Stimulated activated CD4-positive, alpha-beta T cell treated with anti-CD3 and anti-CD28 coated beads, Interleukin-2, amount 100 ng/mL, for 24 hours (primary cell): ENCODE data around the gene LPCAT4.
A peak's percentile ranks its signal among the peaks of the same experiment; 100 is the strongest.

Experiments used
- DNase-seq, 2 donors: peaks; one replicate each; pipeline ENCODE4 v3.0.0-alpha.2; 2020

Gene LPCAT4

DNA sequence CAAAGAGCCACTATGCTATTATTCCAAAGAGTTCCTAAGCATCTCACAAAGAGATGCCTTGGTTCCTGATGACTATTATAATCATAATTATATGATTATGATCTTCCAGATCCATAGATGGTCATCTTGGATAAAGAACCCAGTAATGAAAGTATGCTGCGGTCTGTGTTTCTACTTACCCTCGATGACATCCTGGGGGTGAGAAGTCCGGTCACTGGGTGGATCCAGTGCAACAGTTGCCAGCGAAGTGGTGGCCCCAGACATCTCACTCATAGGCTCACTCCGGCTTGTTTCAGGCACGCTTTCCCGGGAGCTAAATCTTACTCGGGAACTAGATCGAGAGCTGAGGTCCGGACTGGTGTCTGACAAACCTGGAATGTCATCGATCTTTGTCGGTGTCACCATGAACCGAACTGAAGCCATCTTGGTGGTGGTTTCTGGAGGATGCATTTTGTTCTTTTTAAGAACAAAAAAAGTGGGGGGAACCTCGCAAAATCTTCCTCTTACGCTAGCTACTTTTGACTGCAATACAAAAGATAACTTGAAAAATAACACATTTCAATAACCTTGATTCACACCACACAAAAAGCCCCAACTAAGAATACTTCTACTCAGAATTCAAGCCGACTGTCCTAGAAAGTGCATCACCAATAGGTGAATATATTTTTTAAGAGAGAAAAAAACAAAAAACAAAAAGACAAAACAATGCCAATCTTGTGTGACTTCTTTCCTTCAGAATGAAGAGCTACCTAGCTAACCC lies 30.6 kb downstream of the LPCAT4 start:
- no peak for DNase-seq

GRCh38 chr15:34335176-34336032 lies 31.6 kb downstream of the LPCAT4 start:
- no peak for DNase-seq

DNA sequence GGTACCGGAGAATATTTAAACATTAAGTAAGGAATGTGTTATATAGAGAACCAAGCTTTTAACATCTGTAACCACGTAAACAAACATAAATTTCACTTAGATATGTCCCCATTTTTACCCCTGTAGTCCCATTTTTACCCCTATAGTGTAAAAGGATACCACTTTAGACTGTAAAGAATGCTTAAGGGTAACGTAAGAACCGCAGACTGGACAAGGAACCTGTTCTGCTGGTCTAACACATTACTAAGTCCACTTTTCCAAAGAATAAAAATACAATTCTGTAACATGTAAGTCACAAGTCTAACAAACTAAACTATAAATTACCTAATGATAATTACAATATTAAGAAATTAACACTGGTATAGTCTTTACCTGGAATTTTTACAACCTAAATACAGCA lies 32.3 kb downstream of the LPCAT4 start:
- DNase-seq: no peak

DNA sequence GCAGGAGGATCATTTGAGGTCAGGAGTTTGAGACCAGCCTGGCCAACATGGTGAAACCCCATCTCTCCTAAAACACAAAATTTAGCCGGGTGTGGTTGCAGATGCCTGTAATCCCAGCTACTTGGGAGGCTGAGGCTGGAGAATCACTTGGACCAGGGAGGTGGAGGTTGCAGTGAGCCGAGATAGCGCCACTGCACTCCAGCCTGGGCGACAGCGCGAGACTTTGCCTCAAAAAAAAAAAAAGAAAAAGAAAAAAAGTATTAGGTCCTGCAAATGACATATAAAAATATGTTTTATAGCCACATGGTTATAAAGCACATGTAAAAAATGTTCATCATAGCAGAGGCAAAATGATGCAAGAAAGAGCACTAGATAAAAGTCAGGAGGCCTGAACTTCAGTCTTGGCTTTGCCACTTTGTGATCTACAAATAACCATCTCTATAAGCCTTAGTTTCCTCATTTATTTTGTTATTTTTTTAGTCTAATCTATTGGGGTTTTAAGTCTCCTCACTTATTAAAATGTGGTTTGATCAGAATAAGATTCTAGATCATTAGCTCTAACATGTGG lies 34.4 kb downstream of the LPCAT4 start:
- DNase-seq: no peak

DNA sequence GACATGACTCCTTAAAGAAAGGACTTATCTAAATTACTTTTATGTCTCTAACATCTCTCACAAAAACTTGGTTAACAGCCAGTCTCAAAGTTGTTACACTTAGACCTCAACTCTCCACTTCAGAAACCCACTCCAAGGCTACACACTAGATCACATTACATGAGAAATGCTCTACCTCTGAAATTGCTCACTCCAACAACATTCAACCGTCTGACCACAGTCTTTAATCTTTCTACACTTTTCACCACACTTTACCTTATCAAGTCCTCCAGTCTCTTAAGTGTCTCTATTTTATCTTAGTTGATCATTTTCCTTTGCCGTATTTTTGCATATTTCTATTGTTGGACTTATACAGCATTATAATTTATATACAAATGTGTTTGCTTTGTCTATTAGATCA lies 35.2 kb downstream of the LPCAT4 start:
- DNase-seq: no peak

- DNase-seq: no peak
Observed at GRCh38 chr15:34330279-34330678, 36.7 kb downstream of the LPCAT4 start.

DNA sequence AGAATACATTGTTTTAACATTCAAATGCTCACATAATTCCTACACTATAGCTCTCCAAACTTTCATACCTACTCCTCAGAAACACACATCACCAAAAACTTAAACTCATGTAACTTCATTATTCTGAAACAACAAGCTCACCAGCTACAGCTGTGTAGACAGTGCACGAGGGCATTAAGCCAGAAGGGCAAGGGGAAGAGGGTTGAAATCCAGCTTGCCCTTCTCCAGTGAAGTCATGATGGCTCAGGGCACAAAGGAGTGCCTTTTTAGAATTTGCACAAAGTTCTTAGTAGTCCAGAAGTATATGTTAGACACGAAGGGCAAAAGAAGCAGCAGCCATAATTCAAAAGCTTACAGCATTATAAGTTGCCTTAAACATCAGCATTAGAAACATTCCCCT lies 38.0 kb downstream of the LPCAT4 start:
- DNase-seq: no peak

GRCh38 chr15:34327906-34328305 lies 39.1 kb downstream of the LPCAT4 start:
- no peak for DNase-seq

GRCh38 chr15:34325368-34325767 lies 41.6 kb downstream of the LPCAT4 start:
- no peak for DNase-seq

- DNase-seq: no peak
Observed at GRCh38 chr15:34324933-34325332, 42.1 kb downstream of the LPCAT4 start.

DNA sequence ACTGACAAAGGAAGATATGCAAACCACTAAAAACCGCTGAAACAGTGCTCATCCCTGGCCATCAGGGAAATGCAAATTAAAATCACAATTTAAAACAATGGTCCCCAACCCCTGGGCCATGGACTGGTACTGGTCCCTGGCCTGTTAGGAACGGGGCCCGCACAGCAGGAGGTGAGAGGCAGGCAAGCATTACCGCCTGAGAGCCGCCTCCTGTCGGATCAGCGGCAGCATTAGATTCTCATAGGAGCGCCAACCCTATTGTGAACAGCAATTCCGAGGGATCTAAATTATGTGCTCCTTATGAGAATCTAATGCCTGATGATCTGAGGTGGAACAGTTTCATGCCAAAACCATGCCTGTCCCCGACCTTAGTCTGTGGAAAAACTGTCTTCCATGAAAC lies 43.8 kb downstream of the LPCAT4 start:
- DNase-seq: no peak

GRCh38 chr15:34318277-34319079 lies 48.5 kb downstream of the LPCAT4 start:
- DNase-seq: peak in 1 of 2 donors; percentile 24

- DNase-seq: no peak
Observed at GRCh38 chr15:34314491-34315490, 52.2 kb downstream of the LPCAT4 start.

DNA sequence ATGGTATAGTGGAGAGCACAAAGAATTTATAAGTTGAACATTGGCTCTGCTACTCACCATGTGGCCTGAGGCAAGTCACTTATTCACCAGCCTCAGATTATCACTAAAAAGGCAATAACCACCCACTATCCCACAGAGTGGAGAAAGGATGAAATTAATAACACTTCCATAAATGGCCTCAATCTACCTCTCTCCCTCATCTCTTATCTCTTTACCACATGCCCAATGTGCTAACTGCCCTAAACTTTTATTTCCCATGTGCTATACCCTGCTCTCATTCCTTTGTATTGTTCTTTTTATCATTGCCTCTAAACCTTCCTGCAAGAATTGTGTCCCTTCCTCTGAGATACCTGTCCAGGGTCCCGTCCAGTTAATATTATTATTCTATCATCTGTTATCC lies 55.4 kb downstream of the LPCAT4 start:
- no peak for DNase-seq
